ENCODE measurements around the gene BHLHE40.
A peak's percentile ranks its signal among the peaks of the same experiment; 100 is the strongest.

- peak in 1 of 2 experiments; percentile 41; a peak in 1 of 4 replicates for TF ChIP-seq CEBPB (IDR thresholded peaks at IDR 0.05; ENCODE audit: borderline replicate concordance in 1 of 2, low read depth in 2 of 2, low read length in 2 of 2)
- peak; percentile 91 for TF ChIP-seq CREM (IDR thresholded peaks at IDR 0.05; ENCODE audit: low read depth)
- TF ChIP-seq ZBTB33 (IDR thresholded peaks at IDR 0.05), result no peak
- TF ChIP-seq ZNF687 (IDR thresholded peaks at IDR 0.05), result 0 out of 2 replicates have a peak, but pooled peaks have one; percentile 25
- TF ChIP-seq NBN (IDR thresholded peaks at IDR 0.05), result no peak
- no peak for TF ChIP-seq RELA (IDR thresholded peaks at IDR 0.05; ENCODE audit: borderline replicate concordance, partially characterized antibody)
- no peak for TF ChIP-seq TCF12 (IDR thresholded peaks at IDR 0.05; ENCODE audit: low read depth, low read length)
- TF ChIP-seq RAD21 (IDR thresholded peaks at IDR 0.05; ENCODE audit: insufficient read depth, low read depth, low read length), result no peak
- TF ChIP-seq CTCF (IDR thresholded peaks at IDR 0.05 in 2 of 3, conservative IDR thresholded peaks at IDR 0.05 in 1 of 3; ENCODE audit: control insufficient read depth in 2 of 3, extremely low read depth in 1 of 3, insufficient read depth in 1 of 3, low read depth in 3 of 3, low read length in 3 of 3), result no peak
Observed at GRCh38 chr3:5022966-5023776, 43.9 kb downstream of the BHLHE40 start.

Measured in GM12878 (cell line).